Left ventricle myocardium inferior (tissue), 1 donor: Measurements from ENCODE around the gene SPTLC2. TPM values are rescaled to one million over a fixed set of nuclear protein-coding genes. Genes with fewer than 3 reads are reported as not detected.
A peak's percentile ranks its signal among the peaks of the same experiment; 100 is the strongest.
"Not testable (repeated sequence)": the region's sequence is repeated elsewhere in the genome, so short reads cannot be mapped to it uniquely, and the experiment has no call there.

ENCODE experiments used
- DNase-seq: peaks from one replicate; pipeline ENCODE4 v3.0.0-alpha.2; 2020
- H3K27ac ChIP-seq: fragments of 200-600 bp; replicated peaks from 2 replicates; pipeline ENCODE4 v1.8.0; 2021
- H3K27me3 ChIP-seq: fragments of 200-600 bp; 2 replicates; pipeline ENCODE4 v1.8.0; 2021; ENCODE audit warnings: low read depth
- H3K36me3 ChIP-seq: fragments of 200-600 bp; 2 replicates; pipeline ENCODE4 v1.8.0; 2021
- H3K4me1 ChIP-seq: fragments of 200-600 bp; 2 replicates; pipeline ENCODE4 v1.8.0; 2021
- H3K4me3 ChIP-seq: fragments of 200-600 bp; 2 replicates; pipeline ENCODE4 v1.8.0; 2021; ENCODE audit warnings: mild to moderate bottlenecking, moderate library complexity
- H3K9me3 ChIP-seq: fragments of 200-600 bp; replicated peaks from 2 replicates; pipeline ENCODE4 v1.8.0; 2021
- CTCF ChIP-seq: fragments of 200-600 bp; IDR thresholded peaks from 2 replicates; pipeline ENCODE4 v1.8.0; 2021; ENCODE audit warnings: antibody characterized with exemption, mild to moderate bottlenecking, borderline replicate concordance
- intact Hi-C: fragments of 100-400 bp; cut with micrococcal nuclease; formaldehyde crosslinking; loops from one replicate; pipeline ENCODE4 v1.11.0; 2022
- total RNA-seq: library from RNA; stranded (reverse); fragmentation: NEBNext Ultra II Directional; extraction: Animal tissue kit (Norgen Biotek cat#: 25700); gene quantifications from one replicate; pipeline ENCODE4 v1.2.1, GENCODE V29; 2021
- donor health status: DM: no; HTN: yes; CAD: no; lungs with severe emphysema.

Gene SPTLC2
- total RNA-seq, 1 donor from 2014 or later: 11.5 TPM

DNA sequence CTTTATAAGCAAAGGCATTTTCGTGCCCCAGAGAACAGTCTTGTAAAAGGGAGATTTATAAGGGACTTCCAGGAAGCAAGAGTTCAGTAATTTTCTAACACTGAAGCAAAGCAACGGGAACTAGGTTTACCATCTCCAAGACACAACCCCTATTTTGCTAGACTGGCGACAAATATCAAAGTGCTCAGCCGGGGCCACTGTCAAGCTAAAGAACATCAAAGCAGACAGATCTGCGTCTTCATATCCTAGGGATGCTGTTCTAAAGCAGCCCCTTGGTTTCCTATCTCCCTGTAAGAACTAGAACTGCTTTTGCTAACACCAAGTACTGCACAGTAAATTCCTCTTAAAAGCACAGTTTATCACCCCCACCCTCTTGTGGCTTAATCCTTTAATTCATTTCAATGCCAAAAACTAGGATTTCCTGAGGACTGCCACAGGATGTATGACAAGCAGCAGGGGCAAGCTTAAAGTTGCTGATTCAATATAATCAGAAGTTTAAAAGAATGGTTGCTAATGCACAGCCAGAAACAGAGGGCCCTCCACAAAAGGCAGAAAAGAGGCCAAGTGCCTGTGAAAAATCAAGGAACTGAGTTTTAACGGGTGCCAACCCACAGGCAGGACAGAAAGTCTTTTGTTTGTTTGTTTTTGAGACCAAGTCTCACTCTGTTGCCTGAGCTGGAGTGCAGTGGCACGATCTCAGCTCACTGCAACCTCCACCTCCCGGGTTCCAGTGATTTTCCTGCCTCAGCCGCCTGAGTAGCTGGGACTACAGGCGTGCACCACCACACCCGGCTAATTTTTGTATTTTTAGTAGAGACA lies 73.8 kb downstream of the SPTLC2 start:
- no peak for TF ChIP-seq CTCF
- no peak for DNase-seq
- intact Hi-C loops: no loop called here
- no peak overlapping the region for H3K4me3 ChIP-seq
- H3K4me1 ChIP-seq: peaks cover 16% of the 10 kb centered on the region
- H3K27ac ChIP-seq: peak overlapping the region; percentile 62
- H3K27me3 ChIP-seq: no peaks in the 10 kb centered on the region
- H3K9me3 ChIP-seq: no peaks in the 10 kb centered on the region
- peaks cover 19% of the 10 kb centered on the region for H3K36me3 ChIP-seq

- Histone ChIP-seq H3K36me3 (peaks cover 12% of the 10 kb centered on the region), H3K4me3 (no peak overlapping the region), H3K9me3 (no peaks in the 10 kb centered on the region), H3K4me1 (peaks cover 16% of the 10 kb centered on the region), H3K27me3 (no peaks in the 10 kb centered on the region), H3K27ac (peak overlapping the region; percentile 62)
- intact Hi-C loops: no loop called here
- TF ChIP-seq CTCF: no peak
- DNase-seq: no peak
Measured at GRCh38 chr14:77541905-77542304, 74.5 kb downstream of the SPTLC2 start.

DNA sequence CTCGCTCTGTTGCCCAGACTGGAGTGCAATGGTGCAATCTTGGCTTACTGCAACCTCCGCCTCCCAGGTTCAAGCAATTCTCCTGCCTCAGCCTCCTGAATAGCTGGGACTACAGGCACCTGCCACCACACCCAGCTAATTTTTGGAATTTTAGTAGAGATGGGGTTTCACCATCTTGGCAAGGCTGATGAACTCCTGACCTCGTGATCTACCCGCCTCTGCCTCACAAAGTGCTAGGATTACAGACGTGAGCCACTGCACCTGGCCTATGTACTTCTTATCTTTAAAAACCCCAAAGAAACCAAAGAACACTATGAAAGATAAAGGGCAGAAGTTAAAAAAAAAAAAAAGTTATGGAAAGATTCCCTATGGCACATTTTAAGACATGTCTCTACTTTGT lies 79.5 kb downstream of the SPTLC2 start:
- H3K4me1 ChIP-seq, H3K9me3 ChIP-seq, DNase-seq, H3K27me3 ChIP-seq, H3K4me3 ChIP-seq, intact Hi-C loops, H3K27ac ChIP-seq: not testable (repeated sequence)
- H3K36me3 ChIP-seq: peaks cover 17% of the 10 kb centered on the region

GRCh38 chr14:77531071-77531470 lies 85.4 kb downstream of the SPTLC2 start:
- Histone ChIP-seq H3K27me3 (no peaks in the 10 kb centered on the region), H3K27ac (no peak overlapping the region), H3K4me3 (no peak overlapping the region), H3K9me3 (no peaks in the 10 kb centered on the region), H3K36me3 (peaks cover 11% of the 10 kb centered on the region), H3K4me1 (no peaks in the 10 kb centered on the region)
- intact Hi-C loops: no loop called here
- no peak for DNase-seq
- TF ChIP-seq CTCF: no peak

DNA sequence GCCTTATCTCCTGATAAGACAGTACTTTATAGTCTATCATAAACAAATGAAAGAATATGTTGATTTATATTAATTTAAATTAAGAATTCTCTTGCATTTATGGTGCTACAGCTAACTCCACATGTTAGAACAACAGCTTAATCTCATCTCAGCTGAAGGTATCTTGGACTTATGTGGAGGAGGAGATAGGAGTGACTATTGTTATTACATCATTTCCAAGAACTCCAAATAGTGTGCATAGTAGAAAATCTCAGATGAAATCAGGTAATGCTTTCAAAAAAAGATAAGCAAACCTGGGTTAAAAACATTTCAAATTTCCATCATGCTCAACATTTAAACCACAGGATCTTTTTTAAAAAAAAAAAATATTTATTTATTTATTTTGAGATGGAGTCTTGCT lies 86.5 kb downstream of the SPTLC2 start:
- no peaks in the 10 kb centered on the region for H3K4me1 ChIP-seq
- H3K4me3 ChIP-seq: no peak overlapping the region
- TF ChIP-seq CTCF: no peak
- H3K27ac ChIP-seq: no peak overlapping the region
- DNase-seq: no peak
- peaks cover 5% of the 10 kb centered on the region for H3K36me3 ChIP-seq
- no peaks in the 10 kb centered on the region for H3K9me3 ChIP-seq
- no peaks in the 10 kb centered on the region for H3K27me3 ChIP-seq
- intact Hi-C loops: no loop called here

DNA sequence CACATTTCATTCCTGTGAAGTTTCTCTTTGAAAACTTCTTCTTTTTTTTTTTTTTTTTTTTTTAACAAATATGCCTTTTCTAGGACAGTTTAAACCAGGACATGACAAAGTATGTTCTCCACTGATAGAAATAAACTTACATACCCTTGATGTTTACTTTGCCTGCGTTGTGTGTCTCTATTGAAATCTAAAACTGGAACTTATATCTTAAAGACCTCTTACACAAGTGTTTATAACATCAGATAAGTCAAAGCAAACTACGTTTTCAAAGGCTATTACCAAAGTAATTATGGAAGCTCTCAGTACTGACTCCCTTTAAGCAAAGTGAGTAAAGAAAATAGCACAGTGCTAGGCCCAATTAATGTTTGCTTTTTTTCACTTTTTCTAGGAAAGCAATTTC lies 87.2 kb downstream of the SPTLC2 start:
- H3K4me3 ChIP-seq: no peak overlapping the region
- H3K4me1 ChIP-seq: no peaks in the 10 kb centered on the region
- no peaks in the 10 kb centered on the region for H3K9me3 ChIP-seq
- no peak overlapping the region for H3K27ac ChIP-seq
- intact Hi-C loops: no loop called here
- H3K27me3 ChIP-seq: no peaks in the 10 kb centered on the region
- TF ChIP-seq CTCF: no peak
- DNase-seq: no peak
- H3K36me3 ChIP-seq: no peaks in the 10 kb centered on the region

GRCh38 chr14:77528701-77529100 lies 87.7 kb downstream of the SPTLC2 start:
- H3K4me1 ChIP-seq, intact Hi-C loops, H3K27me3 ChIP-seq, H3K27ac ChIP-seq, H3K36me3 ChIP-seq, H3K9me3 ChIP-seq, H3K4me3 ChIP-seq, DNase-seq: not testable (repeated sequence)
